K562 (cell line): ENCODE data around the gene ENOX2. TPM values are rescaled to one million over a fixed set of nuclear protein-coding genes. Genes with fewer than 3 reads are reported as not detected.
A peak's percentile ranks its signal among the peaks of the same experiment; 100 is the strongest.

Experiments used
- CBFA2T3 ChIP-seq: fragments of 450-650 bp; IDR thresholded peaks from 2 replicates; pipeline ENCODE4 v1.6.1; 2017
- EP400 ChIP-seq: fragments of 450-650 bp; IDR thresholded peaks from 2 replicates; pipeline ENCODE4 v1.6.1; 2017; ENCODE audit warnings: antibody characterized with exemption, mild to moderate bottlenecking, moderate library complexity
- FOXA1 ChIP-seq: fragments of 450-650 bp; IDR thresholded peaks from 2 replicates; pipeline ENCODE4 v1.6.1; 2016; ENCODE audit warnings: mild to moderate bottlenecking, borderline replicate concordance
- GABPB1 ChIP-seq: sonication (generic); formaldehyde crosslinking; IDR thresholded peaks from 2 replicates; pipeline ENCODE4 v1.8.0; 2022; ENCODE audit warnings: mild to moderate bottlenecking, missing genetic modification reagents
- GTF3C2 ChIP-seq: IDR thresholded peaks from 3 replicates; pipeline ENCODE4 v1.6.1; 2011; ENCODE audit warnings: borderline replicate concordance, mild to moderate bottlenecking, moderate library complexity; ENCODE audit not compliant: insufficient read length; ENCODE audit errors: extremely low read depth
- HLTF ChIP-seq: fragments of 450-650 bp; IDR thresholded peaks from 2 replicates; pipeline ENCODE4 v1.6.1; 2016
- HMGN3 ChIP-seq: IDR thresholded peaks from 2 replicates; pipeline ENCODE4 v1.6.1; 2011; ENCODE audit warnings: borderline replicate concordance, low read depth, mild to moderate bottlenecking, mixed read lengths, low read length; ENCODE audit not compliant: insufficient read length; ENCODE audit errors: extremely low read depth
- HNRNPL ChIP-seq: fragments of 200-400 bp; formaldehyde crosslinking; IDR thresholded peaks from 2 replicates; pipeline ENCODE4 v1.6.1; 2017; ENCODE audit warnings: low read depth, mild to moderate bottlenecking, low read length
- IFI16 ChIP-seq: fragments of 250-450 bp; sonication (Bioruptor Pico); IDR thresholded peaks from 2 replicates; pipeline ENCODE4 v2.1.2; 2022; ENCODE audit warnings: mild to moderate bottlenecking, inconsistent platforms
- MEF2A ChIP-seq: IDR thresholded peaks from 2 replicates; pipeline ENCODE4 v1.6.1; 2011; ENCODE audit warnings: low read depth, mild to moderate bottlenecking, low read length, moderate library complexity; ENCODE audit not compliant: control insufficient read depth
- MTA1 ChIP-seq: fragments of 450-650 bp; IDR thresholded peaks from 2 replicates; pipeline ENCODE4 v1.6.1; 2017; ENCODE audit warnings: borderline replicate concordance
- NCOA6 ChIP-seq: fragments of 450-650 bp; IDR thresholded peaks from 2 replicates; pipeline ENCODE4 v1.6.1; 2017; ENCODE audit warnings: mild to moderate bottlenecking
- PHF8 ChIP-seq: fragments of 200-600 bp; sonication (generic); IDR thresholded peaks from 2 replicates; pipeline ENCODE4 v1.6.1; 2012; ENCODE audit warnings: mixed run types, mild to moderate bottlenecking, inconsistent platforms, low read length, moderate library complexity, borderline replicate concordance
- PPARD ChIP-seq: fragments of 250-450 bp; sonication (Bioruptor Pico); IDR thresholded peaks from 2 replicates; pipeline ENCODE4 v1.8.0; 2022; ENCODE audit warnings: inconsistent platforms, mild to moderate bottlenecking, moderate library complexity
- RBM17 ChIP-seq: fragments of 200-400 bp; formaldehyde crosslinking; IDR thresholded peaks from 2 replicates; pipeline ENCODE4 v1.6.1; 2017; ENCODE audit warnings: low read depth, mild to moderate bottlenecking, low read length, borderline replicate concordance
- SMARCE1 ChIP-seq: fragments of 450-650 bp; IDR thresholded peaks from 2 replicates; pipeline ENCODE4 v1.7.1; 2016; ENCODE audit warnings: mild to moderate bottlenecking
- SNAPC5 ChIP-seq: fragments of 250-450 bp; sonication (Bioruptor Pico); IDR thresholded peaks from 2 replicates; pipeline ENCODE4 v1.8.0; 2021; ENCODE audit warnings: moderate library complexity, mild to moderate bottlenecking, inconsistent platforms
- SOX6 ChIP-seq: fragments of 450-650 bp; IDR thresholded peaks from 2 replicates; pipeline ENCODE4 v1.6.1; 2014; ENCODE audit warnings: mild to moderate bottlenecking
- SP1 ChIP-seq: sonication (generic); formaldehyde crosslinking; IDR thresholded peaks from 2 replicates; pipeline ENCODE4 v1.8.1; 2022; ENCODE audit warnings: mild to moderate bottlenecking, missing genetic modification reagents
- SRSF1 ChIP-seq: fragments of 200-400 bp; formaldehyde crosslinking; IDR thresholded peaks from 2 replicates; pipeline ENCODE4 v1.6.1; 2017; ENCODE audit warnings: mild to moderate bottlenecking, low read depth, low read length, moderate library complexity
- U2AF1 ChIP-seq: fragments of 200-400 bp; formaldehyde crosslinking; optimal IDR thresholded peaks from 2 replicates; pipeline ENCODE3; 2017; ENCODE audit warnings: mild to moderate bottlenecking, low read depth, low read length, moderate library complexity
- ZEB2 ChIP-seq: fragments of 450-650 bp; IDR thresholded peaks from 2 replicates; pipeline ENCODE4 v1.6.1; 2016
- ZKSCAN8 ChIP-seq: fragments of 200-800 bp; sonication (Bioruptor generic); IDR thresholded peaks from 2 replicates; pipeline ENCODE4 v1.6.1; 2016; ENCODE audit warnings: missing genetic modification characterization, missing compliant biosample characterization
- ZNF174 ChIP-seq: fragments of 250-450 bp; sonication (Bioruptor Pico); IDR thresholded peaks from 2 replicates; pipeline ENCODE4 v1.4.0; 2020; ENCODE audit warnings: mild to moderate bottlenecking
- ZNF3 ChIP-seq: fragments of 250-450 bp; sonication (Bioruptor Pico); IDR thresholded peaks from 2 replicates; pipeline ENCODE4 v1.5.0; 2021; ENCODE audit warnings: mild to moderate bottlenecking, moderate library complexity
- ZNF384 ChIP-seq: IDR thresholded peaks from 2 replicates; pipeline ENCODE4 v1.6.1; 2012; ENCODE audit warnings: low read depth, low read length, improper control_type of control experiment
- ZNF511 ChIP-seq: sonication (generic); formaldehyde crosslinking; IDR thresholded peaks from 2 replicates; pipeline ENCODE4 v1.8.0; 2022; ENCODE audit warnings: mild to moderate bottlenecking, missing genetic modification reagents
- polyA plus RNA-seq, 8 experiments: library from polyadenylated mRNA; depleted of rRNA in 4 of 8; stranded (reverse) in 5 of 8; unstranded in 3 of 8; fragments of >200 nt; fragmentation: Nextera tagmentation in 2 of 8; fragmentation: Illumina TruSeq in 1 of 8; extraction: Ambion mirVana in 2 of 8; extraction: Trizol in 1 of 8; gene quantifications; 2 replicates each; pipeline versions ENCODE4 v1.2.1 to v1.2.3, GENCODE V29; 2011 to 2014; ENCODE audit warnings: inconsistent platforms in 1 of 8, missing spikeins in 1 of 8
- total RNA-seq, 7 experiments: library from RNA; depleted of rRNA in 6 of 7; stranded (reverse); fragments of >200 nt in 6 of 7; fragmentation: Illumina TruSeq in 2 of 7; extraction: Trizol in 2 of 7; gene quantifications; 2 replicates each; pipeline versions ENCODE4 v1.2.1 to v1.2.3, GENCODE V29; 2011 to 2021; ENCODE audit warnings: low replicate concordance in 1 of 7

ENOX2 gene
- total and polyA plus RNA-seq, 9 of the 15 experiments (the other 6 are each of a cell fraction or from before 2014, with no cell fraction given): 6.1 to 24.0 (median 13.8) TPM

GRCh38 chrX:130952266-130953043 is 49.4 kb upstream of the ENOX2 start (continued):
- TF ChIP-seq GTF3C2 (no peak), SMARCE1 (peak; percentile 98), IFI16 (CRISPR knock-in tag) (no peak), HLTF (no peak), EP400 (no peak), FOXA1 (no peak), HNRNPL (no peak), HMGN3 (peak; percentile 76), SP1 (CRISPR knock-in tag) (peak; percentile 28; the same call in 1 of the 2 replicates), PHF8 (no peak), RBM17 (no peak), SOX6 (peak; percentile 92), SNAPC5 (CRISPR knock-in tag) (no peak), ZEB2 (peak; percentile 64), GABPB1 (CRISPR knock-in tag) (no peak), SRSF1 (no peak), MTA1 (peak; percentile 61; the same call in 1 of the 2 replicates), ZNF174 (no peak), CBFA2T3 (peak; percentile 97), U2AF1 (no peak), NCOA6 (no peak), ZKSCAN8 (CRISPR knock-in tag) (no peak), MEF2A (no peak), ZNF384 (no peak), PPARD (no peak), ZNF511 (CRISPR knock-in tag) (no peak), ZNF3 (CRISPR knock-in tag) (no peak)
